Retinal pigment epithelial cell (primary cell): ENCODE data around the gene C1QTNF7.

Experiments used
- DNase-seq: peaks from one replicate; pipeline ENCODE4 v3.0.0-alpha.2; 2010; ENCODE audit warnings: low read depth
- H3K4me3 ChIP-seq: 2 replicates; pipeline ENCODE4 v1.5.1; 2011; ENCODE audit warnings: mild to moderate bottlenecking, low read length, control low read depth, moderate library complexity
- TF ChIP-seq, protein P1 (sequence below): conservative IDR thresholded peaks from 2 replicates; pipeline ENCODE4 v1.5.1; 2011; ENCODE audit warnings: low read depth, low read length, control low read depth, inconsistent platforms

The C1QTNF7 gene

GRCh38 chr4:15488658-15489470 lies 61.0 kb downstream of the C1QTNF7 start:
- TF ChIP-seq, protein P1, sequence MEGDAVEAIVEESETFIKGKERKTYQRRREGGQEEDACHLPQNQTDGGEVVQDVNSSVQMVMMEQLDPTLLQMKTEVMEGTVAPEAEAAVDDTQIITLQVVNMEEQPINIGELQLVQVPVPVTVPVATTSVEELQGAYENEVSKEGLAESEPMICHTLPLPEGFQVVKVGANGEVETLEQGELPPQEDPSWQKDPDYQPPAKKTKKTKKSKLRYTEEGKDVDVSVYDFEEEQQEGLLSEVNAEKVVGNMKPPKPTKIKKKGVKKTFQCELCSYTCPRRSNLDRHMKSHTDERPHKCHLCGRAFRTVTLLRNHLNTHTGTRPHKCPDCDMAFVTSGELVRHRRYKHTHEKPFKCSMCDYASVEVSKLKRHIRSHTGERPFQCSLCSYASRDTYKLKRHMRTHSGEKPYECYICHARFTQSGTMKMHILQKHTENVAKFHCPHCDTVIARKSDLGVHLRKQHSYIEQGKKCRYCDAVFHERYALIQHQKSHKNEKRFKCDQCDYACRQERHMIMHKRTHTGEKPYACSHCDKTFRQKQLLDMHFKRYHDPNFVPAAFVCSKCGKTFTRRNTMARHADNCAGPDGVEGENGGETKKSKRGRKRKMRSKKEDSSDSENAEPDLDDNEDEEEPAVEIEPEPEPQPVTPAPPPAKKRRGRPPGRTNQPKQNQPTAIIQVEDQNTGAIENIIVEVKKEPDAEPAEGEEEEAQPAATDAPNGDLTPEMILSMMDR, result no peak
- DNase-seq, result no peak
- no peak overlapping the region for H3K4me3 ChIP-seq

- TF ChIP-seq, protein P1, result no peak
- DNase-seq, result no peak
- H3K4me3 ChIP-seq, result no peak overlapping the region
These were observed 61.7 kb downstream of the C1QTNF7 start for GRCh38 chr4:15489551-15489950.

DNA sequence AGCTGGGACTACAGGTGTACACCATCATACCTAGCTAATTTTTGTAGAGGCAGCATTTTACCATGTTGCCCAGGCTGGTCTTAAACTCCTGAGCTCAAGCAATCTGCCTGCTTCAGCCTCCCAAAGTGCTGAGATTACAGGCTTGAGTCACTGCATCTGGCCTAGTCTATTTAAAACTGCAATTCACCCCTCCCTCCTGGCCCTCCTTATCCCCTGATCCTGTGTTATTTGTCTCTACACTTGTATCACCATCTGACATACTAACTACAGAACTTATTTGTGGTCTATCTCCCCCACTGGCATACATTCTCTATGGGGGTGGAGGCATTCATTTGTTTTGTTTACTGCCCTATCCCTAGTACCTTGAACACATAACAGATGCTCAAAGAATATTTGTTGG lies 65.6 kb downstream of the C1QTNF7 start:
- H3K4me3 ChIP-seq, result no peak overlapping the region
- TF ChIP-seq, protein P1, result no peak
- DNase-seq, result no peak

GRCh38 chr4:15495621-15496020 lies 67.8 kb downstream of the C1QTNF7 start:
- no peak for DNase-seq
- TF ChIP-seq, protein P1, result no peak

More at GRCh38 chr4:15495621-15496020, 67.8 kb downstream of the C1QTNF7 start:
- no peak overlapping the region for H3K4me3 ChIP-seq
